ENCODE data around the gene ADAM10. TPM values are rescaled to one million over a fixed set of nuclear protein-coding genes. Genes with fewer than 3 reads are reported as not detected.

The ADAM10 gene
- polyA plus RNA-seq, 1 of the 3 experiments (the other 2 are of a cell fraction), result 83.5 TPM

GRCh38 chr15:58595516-58596263, 153.8 kb downstream of the ADAM10 start (continued):
- TF ChIP-seq, protein P1, sequence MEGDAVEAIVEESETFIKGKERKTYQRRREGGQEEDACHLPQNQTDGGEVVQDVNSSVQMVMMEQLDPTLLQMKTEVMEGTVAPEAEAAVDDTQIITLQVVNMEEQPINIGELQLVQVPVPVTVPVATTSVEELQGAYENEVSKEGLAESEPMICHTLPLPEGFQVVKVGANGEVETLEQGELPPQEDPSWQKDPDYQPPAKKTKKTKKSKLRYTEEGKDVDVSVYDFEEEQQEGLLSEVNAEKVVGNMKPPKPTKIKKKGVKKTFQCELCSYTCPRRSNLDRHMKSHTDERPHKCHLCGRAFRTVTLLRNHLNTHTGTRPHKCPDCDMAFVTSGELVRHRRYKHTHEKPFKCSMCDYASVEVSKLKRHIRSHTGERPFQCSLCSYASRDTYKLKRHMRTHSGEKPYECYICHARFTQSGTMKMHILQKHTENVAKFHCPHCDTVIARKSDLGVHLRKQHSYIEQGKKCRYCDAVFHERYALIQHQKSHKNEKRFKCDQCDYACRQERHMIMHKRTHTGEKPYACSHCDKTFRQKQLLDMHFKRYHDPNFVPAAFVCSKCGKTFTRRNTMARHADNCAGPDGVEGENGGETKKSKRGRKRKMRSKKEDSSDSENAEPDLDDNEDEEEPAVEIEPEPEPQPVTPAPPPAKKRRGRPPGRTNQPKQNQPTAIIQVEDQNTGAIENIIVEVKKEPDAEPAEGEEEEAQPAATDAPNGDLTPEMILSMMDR (IDR thresholded peaks at IDR 0.05), result no peak
- no peak for TF ChIP-seq FOSL2 (IDR thresholded peaks at IDR 0.05; ENCODE audit: borderline replicate concordance, low read depth)
- no peak for TF ChIP-seq PBX3 (IDR thresholded peaks at IDR 0.05)
- TF ChIP-seq GABPA (IDR thresholded peaks at IDR 0.05; ENCODE audit: low read depth), result no peak
- TF ChIP-seq NFIC (IDR thresholded peaks at IDR 0.05; ENCODE audit: borderline replicate concordance), result no peak
- TF ChIP-seq EP300 (IDR thresholded peaks at IDR 0.05; ENCODE audit: borderline replicate concordance in 1 of 2, low read depth in 1 of 2, low read length in 1 of 2), result no peak
- TF ChIP-seq MEF2A (IDR thresholded peaks at IDR 0.05; ENCODE audit: borderline replicate concordance, low read depth), result no peak
- TF ChIP-seq, protein P2, sequence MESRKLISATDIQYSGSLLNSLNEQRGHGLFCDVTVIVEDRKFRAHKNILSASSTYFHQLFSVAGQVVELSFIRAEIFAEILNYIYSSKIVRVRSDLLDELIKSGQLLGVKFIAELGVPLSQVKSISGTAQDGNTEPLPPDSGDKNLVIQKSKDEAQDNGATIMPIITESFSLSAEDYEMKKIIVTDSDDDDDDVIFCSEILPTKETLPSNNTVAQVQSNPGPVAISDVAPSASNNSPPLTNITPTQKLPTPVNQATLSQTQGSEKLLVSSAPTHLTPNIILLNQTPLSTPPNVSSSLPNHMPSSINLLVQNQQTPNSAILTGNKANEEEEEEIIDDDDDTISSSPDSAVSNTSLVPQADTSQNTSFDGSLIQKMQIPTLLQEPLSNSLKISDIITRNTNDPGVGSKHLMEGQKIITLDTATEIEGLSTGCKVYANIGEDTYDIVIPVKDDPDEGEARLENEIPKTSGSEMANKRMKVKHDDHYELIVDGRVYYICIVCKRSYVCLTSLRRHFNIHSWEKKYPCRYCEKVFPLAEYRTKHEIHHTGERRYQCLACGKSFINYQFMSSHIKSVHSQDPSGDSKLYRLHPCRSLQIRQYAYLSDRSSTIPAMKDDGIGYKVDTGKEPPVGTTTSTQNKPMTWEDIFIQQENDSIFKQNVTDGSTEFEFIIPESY (IDR thresholded peaks at IDR 0.05; ENCODE audit: borderline replicate concordance, low read depth), result no peak
- TF ChIP-seq TCF12 (IDR thresholded peaks at IDR 0.05), result no peak

- H3K27ac ChIP-seq (ENCODE audit: low read depth in 2 of 2, low read length in 1 of 2), result no peak overlapping the region
- peaks cover 21 to 28% of the 10 kb centered on the region in 2 experiments for H3K36me3 ChIP-seq (replicated peaks in 1 of 2; ENCODE audit: control insufficient read depth in 1 of 2, insufficient read depth in 2 of 2, low read length in 1 of 2)
- no peak overlapping the region for H3K9ac ChIP-seq
- H3K27me3 ChIP-seq (ENCODE audit: insufficient read depth), result no peaks in the 10 kb centered on the region
- TF ChIP-seq USF2 (IDR thresholded peaks at IDR 0.05; ENCODE audit: borderline replicate concordance, low read depth, low read length) (no peak), ELF1 (IDR thresholded peaks at IDR 0.05) (no peak), CHD2 (IDR thresholded peaks at IDR 0.05; ENCODE audit: low read length, partially characterized antibody) (no peak), GABPA (IDR thresholded peaks at IDR 0.05; ENCODE audit: low read depth) (no peak), RAD21 (IDR thresholded peaks at IDR 0.05; ENCODE audit: low read length) (no peak), JUND (IDR thresholded peaks at IDR 0.05) (no peak), PBX3 (IDR thresholded peaks at IDR 0.05) (no peak)
- H3K9me3 ChIP-seq, result no peaks in the 10 kb centered on the region
- H3K4me3 ChIP-seq (ENCODE audit: low read depth in 2 of 2, low read length in 1 of 2), result no peak overlapping the region
- H2AFZ ChIP-seq (ENCODE audit: low read depth), result no peak overlapping the region
- DNase-seq, result no peak
- WGBS (ENCODE audit: low lambda C conversion rate), result 100% methylated on average over 1 of the region's 1 CpG
- ChIA-PET CTCF (no interaction called here), POLR2A (no interaction called here)
- H3F3A ChIP-seq (replicated peaks; ENCODE audit: insufficient read depth), result peaks cover 9% of the 10 kb centered on the region
- H3K4me2 ChIP-seq, result no peak overlapping the region
- H3K9me2 ChIP-seq, result no peaks in the 10 kb centered on the region
- H3K79me2 ChIP-seq (ENCODE audit: insufficient read depth), result no peaks in the 10 kb centered on the region
- H3K4me1 ChIP-seq (ENCODE audit: control insufficient read depth in 1 of 2, insufficient read depth in 2 of 2, low read depth in 1 of 2, low read length in 1 of 2), result no peaks in the 10 kb centered on the region; a peak in 1 of 4 replicates
- no peaks in the 10 kb centered on the region for H4K20me1 ChIP-seq (ENCODE audit: insufficient read depth)
Measured at GRCh38 chr15:58594898-58595297, 154.6 kb downstream of the ADAM10 start.

All from SK-N-SH (cell line).